ENCODE results near the gene HK1.
"Not testable (repeated sequence)": the region's sequence is repeated elsewhere in the genome, so short reads cannot be mapped to it uniquely, and the experiment has no call there.

HK1 gene

GRCh38 chr10:69278446-69278963 is at the start of gene HK1:
HK1 (plus strand) TSS chr10:69278496.
- DNase-seq: no peak

GRCh38 chr10:69229616-69229916 is 48.7 kb upstream of the HK1 start:
- DNase-seq: no peak

DNA sequence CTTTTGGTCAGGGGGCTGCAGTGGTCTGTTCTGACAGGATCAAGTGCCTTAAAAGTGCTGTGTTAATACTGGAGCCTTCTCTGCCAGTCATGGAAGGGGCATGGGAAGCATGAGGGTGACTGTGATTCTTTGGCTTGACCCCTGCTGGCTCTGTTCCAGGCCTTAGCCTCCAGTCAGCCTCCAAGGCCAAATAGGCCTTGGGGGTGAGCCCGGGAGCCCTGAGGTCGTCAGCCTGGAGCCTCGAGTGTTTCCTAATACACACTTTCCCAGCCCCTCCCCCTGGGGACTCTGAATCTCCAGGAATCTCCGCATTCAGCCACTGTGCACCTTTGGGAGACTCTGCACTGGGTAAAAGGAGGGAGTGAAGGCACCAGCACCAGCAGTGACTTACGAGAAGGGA is 48.2 kb upstream of the HK1 start:
- no peak for DNase-seq

DNA sequence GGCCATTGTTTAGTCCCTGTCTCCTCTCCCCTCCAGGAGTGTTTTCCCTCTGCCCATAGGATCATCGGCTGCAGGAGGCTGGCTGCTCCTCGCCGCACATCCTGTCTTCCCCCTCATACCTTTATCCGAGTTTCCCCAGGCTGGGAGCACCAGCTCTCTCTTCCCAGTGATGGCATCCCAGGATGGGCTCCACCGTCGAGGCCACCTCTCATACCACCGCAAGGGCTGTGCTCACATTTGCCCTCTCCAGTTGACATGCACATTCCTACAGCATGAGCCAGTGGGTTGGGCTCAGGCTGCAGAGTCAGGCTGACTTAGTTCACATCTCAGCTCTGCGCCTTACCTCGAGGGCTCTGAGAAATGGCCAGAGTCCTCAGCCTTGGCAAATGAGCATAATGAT is 46.0 kb upstream of the HK1 start:
- no peak for DNase-seq

- DNase-seq: no peak
These were observed 45.4 kb upstream of the HK1 start for GRCh38 chr10:69232736-69233480.

GRCh38 chr10:69234447-69234846 is 43.8 kb upstream of the HK1 start:
- DNase-seq: no peak

DNA sequence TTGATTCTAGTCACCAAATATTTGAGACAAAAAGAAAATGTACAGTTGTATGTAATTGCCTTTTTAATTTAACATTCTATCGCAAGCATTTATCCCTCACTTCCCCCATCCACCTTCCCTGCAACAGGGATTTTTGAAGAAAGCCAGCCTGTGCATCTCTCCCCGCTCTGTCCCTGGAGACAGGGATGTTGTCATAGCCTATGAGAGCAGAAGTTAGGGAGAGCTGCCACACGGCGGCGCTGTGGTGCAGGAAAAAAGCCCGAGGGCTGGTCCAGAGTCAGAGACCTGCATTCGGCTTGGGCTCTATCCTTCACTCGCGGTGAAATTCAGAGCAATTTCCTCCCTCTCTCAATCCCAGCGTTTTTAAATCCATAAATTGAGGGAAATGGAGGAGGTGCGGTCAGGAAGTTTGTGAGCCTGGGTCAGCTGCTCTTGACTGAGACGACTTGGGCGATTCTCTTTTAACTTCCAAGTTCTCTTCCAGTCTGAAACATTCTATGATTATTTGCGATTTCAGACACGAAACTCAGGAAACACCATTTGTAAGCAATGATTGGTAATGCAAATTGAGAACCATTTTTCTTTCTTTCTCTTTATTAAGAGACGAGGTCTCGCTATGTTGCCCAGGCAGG is 40.7 kb upstream of the HK1 start:
- DNase-seq: peak; percentile 59 to 75

DNA sequence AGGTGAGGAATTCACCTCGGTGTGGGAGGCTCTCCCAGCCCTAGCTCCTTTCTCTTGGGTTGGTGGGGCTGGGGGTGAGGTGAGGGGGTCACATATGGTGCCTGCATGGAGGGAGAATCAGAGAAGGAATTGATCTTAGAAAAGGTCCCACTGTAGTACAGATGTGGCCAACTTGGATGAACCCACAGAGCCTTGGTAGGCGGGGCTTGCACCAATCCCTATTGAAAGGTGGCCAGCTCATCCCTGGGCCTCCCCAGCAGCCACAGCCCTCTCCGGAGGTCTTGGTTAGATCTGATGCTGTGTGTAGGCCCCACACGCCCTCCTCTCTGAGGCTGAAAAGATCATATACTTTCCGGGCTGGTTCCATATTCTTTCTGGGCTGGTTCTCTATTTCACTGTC is 39.2 kb upstream of the HK1 start:
- no peak for DNase-seq

GRCh38 chr10:69239816-69240434 is 38.4 kb upstream of the HK1 start:
- DNase-seq: no peak

DNA sequence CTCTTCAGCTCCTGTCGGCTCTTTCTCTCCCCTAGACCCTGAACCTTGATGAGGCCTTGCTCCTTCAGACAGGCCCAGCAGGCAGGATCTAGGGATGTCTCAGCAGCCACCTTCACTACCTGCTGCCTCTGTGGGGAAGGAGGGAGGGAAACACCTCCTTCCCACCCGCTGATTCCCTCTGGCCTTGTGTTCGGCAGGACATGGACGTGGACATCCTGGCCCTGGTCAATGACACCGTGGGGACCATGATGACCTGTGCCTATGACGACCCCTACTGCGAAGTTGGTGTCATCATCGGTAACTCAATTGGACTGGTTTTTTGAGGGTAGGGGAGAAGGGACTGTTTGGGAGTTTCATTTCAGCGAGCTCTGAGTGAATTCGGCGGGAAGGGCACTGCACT is 37.8 kb upstream of the HK1 start:
- no peak for DNase-seq

GRCh38 chr10:69241575-69241974 is 36.7 kb upstream of the HK1 start:
- no peak for DNase-seq

- DNase-seq: no peak
These were observed 36.0 kb upstream of the HK1 start for GRCh38 chr10:69242040-69242851.

DNA sequence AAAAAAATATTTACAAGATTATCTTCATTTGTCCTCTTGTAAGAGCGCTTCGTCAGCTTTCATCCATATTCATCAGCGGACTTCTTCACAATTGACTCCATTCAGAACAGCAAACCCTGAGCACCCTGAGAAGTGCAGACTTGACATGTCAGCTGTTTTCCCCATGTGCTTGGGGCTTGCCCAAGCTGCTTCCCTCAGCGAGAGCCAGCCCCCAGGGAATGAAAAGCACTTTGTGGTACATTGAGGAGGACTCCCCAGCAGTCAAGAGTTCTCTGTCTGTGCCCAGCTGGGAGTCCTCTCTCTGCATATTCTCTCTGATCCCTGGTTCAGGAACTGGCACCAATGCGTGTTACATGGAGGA is 35.5 kb upstream of the HK1 start:
- no peak for DNase-seq

GRCh38 chr10:69243817-69244216 is 34.5 kb upstream of the HK1 start:
- no peak for DNase-seq

GRCh38 chr10:69246036-69246435 is 32.3 kb upstream of the HK1 start:
- no peak for DNase-seq

DNA sequence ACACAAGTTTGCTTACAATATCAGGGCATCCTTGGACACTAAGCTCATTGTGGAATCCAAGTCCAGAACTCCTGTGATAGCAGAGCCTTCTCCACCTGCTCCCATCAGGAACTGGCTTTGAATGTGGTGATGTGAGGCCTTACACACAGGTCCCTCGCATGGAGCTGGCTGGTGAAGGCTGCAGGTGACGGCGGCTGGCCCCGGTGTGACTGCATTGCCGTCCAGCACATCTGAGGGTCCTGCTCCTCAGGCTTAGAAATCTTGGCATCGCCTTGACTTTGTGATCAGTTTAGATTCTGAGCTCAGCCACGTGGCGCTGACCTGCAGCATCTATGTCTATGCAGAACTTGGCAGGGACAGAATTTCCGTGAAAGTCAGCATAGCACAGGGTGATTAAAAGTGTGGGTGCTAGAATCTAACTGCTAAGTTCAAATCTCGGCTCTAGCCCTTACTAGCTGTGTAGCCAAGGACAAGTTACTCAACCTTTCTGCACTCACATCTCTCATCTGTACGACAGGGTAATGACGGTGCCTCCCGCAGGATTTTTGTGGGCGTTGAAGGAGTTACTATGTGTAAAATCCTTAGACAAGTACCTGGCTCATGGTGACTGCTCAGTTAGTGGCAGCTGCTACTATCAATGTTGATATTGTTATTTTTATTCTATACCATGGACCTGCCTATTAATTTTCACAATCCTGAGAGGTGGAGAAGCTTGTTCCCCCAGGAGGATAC is 31.5 kb upstream of the HK1 start:
- no peak for DNase-seq

- no peak for DNase-seq
These were observed 31.0 kb upstream of the HK1 start for GRCh38 chr10:69247313-69247710.

DNA sequence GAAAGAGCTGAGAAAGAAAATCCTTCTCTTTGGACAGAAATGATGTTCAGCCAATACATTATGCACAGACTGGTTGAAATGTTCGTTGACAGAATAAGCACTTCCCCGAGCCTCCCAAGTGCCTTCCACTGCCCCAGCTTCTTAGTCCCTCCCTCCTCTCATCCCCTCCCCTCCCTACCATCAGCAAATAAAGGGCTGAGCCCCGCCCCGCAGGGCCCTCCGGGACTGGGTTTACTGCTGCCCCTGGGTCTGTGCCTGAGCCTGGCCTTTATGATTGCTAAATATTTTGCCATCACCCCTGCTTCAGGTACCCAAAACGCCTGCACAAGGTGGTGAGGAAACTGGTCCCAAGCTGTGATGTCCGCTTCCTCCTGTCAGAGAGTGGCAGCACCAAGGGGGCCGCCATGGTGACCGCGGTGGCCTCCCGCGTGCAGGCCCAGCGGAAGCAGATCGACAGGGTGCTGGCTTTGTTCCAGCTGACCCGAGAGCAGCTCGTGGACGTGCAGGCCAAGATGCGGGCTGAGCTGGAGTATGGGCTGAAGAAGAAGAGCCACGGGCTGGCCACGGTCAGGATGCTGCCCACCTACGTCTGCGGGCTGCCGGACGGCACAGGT is 30.1 kb upstream of the HK1 start:
- DNase-seq: no peak

DNA sequence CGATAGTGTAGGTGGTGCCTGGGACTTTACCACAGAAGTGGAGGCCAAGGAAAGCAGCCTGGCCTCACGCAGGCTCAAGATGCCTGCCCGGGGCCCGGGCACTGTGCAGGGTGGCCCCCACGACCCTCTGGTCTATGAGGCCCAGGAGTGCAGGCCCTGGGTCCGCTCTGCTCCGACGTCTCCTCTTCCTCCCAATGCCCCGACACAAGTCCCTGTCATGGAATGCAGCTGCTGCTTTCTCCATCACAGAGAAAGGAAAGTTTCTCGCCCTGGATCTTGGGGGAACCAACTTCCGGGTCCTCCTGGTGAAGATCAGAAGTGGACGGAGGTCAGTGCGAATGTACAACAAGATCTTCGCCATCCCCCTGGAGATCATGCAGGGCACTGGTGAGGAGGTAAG is 28.3 kb upstream of the HK1 start:
- no peak for DNase-seq

GRCh38 chr10:69251417-69251816 is 26.9 kb upstream of the HK1 start:
- DNase-seq: not testable (repeated sequence)

DNA sequence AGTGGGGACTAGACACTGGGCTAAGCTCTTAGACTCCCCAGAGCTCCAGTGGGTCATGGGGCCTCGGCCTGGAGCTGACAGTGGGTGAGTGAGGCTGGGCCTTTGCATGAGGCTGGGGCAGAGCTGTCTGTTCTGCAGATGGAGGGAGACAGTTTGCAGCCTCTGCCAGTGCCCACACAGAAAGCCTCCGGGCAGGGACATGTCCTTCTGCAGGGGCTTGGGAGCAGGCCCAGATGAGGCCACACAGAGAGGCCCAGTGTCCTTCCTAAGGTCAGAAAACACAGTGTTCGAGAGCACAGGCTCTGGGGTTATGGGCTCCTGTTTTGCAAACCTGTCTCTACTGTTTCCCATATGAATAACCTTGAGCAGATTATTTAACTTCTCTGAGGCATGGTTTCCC is 25.1 kb upstream of the HK1 start:
- no peak for DNase-seq

GRCh38 chr10:69254877-69255276 is 23.4 kb upstream of the HK1 start:
- no peak for DNase-seq

Data from NCI-H446 (cell line).